Measurements from ENCODE around the gene NOL12.
A peak's percentile ranks its signal among the peaks of the same experiment; 100 is the strongest.
"Not testable (repeated sequence)": the region's sequence is repeated elsewhere in the genome, so short reads cannot be mapped to it uniquely, and the experiment has no call there.

NOL12 gene

DNA sequence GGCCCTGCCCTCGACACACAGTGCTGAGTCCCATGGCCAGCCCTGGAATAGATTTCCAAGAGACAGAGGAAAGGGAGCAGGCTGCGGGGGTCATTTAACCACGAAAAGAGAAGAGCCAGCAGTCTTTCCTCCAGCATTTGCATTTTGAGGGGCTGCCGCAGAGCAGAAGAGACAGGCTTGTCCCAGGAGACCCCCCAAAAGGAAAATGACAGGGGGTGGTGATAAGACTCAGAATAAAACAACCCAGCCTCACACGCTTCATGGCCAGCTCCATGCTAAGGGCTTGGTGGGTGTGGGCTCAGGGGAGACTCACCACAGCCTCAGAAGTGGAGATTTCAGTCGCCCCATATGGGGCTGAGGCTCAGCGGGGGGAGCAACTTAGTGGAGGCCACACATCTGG lies 27.6 kb downstream of the NOL12 start:
- no peak for DNase-seq (ENCODE audit: low read depth)

DNA sequence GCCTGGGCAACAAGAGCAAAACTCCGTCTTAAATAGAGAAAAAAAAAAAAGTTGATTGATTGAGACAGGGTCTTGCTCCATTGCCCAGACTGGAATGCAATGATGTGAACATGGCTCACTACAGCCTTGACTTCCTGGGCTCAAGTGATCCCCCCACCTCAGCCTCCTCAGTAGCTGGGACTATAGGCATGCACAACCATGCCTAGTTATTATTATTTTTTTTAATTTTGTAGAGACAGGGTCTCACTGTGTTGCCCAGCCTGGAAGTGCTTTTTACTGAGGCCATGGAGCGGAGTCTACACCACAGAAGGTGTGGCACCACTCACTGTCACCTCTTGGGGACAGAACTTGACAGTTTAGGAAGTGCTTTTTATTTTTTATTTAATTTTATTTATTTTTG lies 28.5 kb downstream of the NOL12 start:
- no peak for DNase-seq (ENCODE audit: low read depth)

DNA sequence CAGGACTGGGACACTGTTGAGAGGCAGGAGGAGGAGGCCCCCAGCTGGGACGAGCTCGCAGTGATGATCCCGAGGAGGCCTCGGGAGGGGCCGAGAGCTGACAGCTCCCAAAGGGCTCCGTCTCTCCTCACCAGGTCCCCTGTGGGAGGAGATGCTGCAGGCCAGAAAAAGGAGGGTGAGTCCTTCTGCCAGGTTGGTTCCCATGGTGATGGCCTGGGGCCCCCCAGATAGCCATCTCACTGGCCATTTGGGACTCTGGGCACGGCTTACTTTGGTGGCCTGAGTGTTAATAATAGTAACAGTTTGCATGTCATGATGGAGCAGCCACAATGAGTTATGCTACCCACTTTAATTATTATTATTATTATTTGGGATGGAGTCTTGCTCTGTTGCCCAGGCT lies 29.6 kb downstream of the NOL12 start:
- DNase-seq (ENCODE audit: low read depth): no peak

DNA sequence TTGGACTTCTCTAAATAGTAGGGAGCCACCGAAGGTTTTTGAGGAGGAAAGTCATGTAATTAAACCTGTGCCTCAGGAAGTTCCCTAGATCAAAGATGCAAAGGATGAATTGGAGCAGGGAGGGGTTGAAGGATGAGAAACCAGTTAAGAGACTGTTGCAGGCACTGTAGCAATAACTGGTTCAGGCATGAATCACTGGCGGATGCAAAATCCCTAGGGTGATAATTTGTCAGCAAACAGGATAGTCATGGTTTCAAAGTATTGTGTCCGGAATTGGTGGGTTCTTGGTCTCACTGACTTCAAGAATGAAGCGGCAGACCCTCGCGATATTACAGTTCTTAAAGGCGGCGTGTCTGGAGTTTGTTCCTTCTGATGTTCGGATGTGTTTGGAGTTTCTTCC lies 30.6 kb downstream of the NOL12 start:
- DNase-seq (ENCODE audit: low read depth): no peak

DNA sequence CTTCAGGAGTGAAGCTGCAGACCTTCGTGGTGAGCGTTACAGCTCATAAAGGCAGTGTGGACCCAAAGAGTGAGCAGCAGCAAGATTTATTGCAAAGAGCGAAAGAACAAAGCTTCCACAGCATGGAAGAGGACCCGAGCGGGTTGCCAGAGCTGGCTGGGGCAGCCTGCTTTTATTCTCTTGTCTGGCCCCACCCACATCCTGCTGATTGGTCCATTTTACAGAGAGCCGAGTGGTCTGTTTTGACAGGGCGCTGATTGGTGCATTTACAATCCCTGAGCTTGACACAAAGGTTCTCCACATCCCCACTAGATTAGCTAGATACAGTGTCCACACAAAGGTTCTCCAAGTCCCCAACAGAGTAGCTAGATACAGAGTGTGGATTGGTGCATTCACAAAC lies 31.1 kb downstream of the NOL12 start:
- not testable (repeated sequence) for DNase-seq (ENCODE audit: low read depth)

DNA sequence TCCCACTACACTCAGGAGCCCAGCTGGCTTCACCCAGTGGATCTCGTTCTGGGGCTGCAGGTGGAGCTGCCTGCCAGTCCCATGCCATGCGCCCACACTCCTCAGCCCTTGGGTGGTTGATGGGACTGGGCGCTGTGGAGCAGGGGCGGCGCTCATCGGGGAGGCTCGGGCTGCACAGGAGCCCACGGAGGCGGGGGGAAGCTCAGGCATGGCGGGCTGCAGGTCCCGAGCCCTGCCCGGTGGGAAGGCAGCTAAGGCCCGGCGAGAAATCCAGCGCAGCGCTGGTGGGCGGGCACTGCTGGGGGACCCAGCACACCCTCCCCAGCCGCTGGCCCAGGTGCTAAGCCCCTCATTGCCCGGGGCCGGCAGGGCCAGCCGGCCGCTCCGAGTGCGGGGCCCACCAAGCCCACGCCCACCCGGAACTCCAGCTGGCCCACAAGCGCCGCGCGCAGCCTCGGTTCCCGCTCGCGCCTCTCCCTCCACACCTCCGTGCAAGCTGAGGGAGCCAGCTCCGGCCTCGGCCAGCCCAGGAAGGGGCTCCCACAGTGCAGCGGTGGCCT lies 31.7 kb downstream of the NOL12 start:
- DNase-seq (ENCODE audit: low read depth): not testable (repeated sequence)

DNA sequence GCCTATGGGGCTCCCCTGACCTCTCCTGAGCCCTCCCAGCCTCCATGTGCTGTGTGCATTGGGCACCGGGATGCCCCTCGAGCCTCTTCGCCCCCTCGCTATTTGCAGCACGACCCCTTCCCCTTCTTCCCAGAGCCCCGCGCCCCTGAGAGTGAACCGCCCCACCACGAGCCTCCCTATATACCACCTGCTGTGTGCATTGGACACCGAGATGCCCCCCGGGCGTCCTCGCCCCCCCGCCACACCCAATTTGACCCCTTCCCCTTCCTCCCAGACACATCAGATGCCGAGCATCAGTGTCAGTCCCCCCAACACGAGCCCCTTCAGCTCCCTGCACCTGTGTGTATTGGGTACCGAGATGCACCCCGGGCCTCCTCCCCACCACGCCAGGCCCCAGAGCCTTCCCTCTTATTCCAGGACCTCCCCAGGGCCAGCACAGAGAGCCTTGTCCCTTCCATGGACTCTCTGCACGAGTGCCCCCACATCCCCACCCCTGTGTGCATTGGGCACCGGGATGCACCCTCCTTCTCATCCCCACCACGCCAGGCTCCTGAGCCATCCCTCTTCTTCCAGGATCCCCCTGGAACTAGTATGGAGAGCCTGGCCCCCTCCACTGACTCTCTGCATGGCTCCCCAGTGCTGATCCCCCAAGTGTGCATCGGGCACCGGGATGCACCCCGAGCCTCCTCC lies 39.6 kb downstream of the NOL12 start:
- DNase-seq (ENCODE audit: low read depth): no peak

DNA sequence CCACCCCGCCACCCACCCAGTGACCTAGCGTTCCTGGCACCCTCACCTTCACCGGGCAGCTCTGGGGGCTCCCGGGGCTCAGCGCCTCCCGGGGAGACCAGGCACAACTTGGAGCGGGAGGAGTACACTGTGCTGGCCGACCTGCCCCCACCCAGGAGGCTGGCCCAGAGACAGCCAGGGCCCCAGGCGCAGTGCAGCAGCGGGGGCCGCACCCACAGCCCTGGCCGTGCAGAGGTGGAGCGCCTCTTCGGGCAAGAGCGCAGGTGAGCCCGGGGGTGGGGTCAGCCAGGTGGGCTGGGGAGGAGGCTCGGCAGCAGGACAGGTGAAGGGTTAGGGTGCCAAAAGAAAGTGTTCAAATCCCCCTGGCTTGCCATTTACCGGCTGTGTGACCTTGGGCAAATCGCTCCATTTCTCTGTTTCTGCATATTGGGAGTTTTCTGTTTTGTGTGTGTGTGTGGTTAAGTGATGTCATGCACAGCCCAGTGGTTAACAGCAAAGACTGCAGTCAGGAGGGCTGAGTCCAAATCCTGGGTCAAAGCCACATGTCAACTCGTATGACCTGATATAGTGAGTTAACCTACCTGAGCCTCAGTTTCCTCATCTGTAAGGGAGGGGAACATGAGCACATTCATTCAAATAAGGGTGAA lies 40.2 kb downstream of the NOL12 start:
- DNase-seq (ENCODE audit: low read depth): no peak

DNA sequence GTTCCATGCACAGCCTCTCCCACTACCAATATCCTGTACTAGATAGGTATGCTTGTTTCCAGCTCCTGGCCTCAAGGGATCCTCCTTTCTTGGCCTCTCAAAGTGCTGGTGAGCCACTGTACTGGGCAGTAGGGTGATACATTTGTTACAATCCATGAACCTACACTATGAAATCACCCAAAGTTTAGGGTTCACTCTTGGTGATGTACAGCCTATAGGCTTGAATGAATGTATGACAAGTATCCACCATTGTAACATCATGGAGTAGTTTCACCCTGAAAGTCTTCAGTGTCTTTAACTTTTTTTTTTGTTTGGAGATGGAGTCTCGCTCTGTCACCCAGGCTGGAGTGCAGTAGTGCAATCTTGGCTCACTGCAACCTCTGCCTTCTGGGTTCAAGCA lies 42.5 kb downstream of the NOL12 start:
- no peak for DNase-seq (ENCODE audit: low read depth)

DNA sequence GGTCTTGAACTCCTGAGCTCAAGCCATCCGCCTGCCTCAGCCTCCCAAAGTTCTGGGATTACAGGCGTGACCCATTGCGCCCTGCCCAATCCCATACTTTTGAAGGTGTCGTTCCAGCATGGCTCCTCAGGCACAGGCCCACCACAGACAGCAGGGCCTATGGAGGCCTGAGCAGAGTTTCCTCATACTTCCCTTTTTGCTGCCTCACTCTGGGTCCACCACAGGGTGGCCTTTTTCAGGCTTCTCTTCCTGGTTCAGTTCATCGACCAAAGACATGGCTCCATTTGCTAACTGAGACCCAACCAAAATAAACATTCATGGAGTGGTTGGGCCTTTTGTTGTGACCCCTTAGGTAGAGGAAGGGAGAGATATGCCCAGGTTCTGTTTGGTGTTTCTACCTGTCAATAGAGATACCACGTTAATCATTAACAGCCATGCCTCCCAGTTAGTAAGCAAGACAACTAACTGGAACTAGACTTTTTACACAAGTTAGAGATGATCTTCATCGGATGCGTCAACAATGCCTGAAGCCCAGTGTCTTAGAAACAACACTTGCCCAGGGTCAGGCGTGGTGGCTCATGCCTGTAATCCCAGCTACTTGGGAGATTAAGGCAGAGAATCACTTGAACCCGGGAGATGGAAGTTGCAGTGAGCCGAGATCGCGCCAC lies 45.8 kb downstream of the NOL12 start:
- no peak for DNase-seq (ENCODE audit: low read depth)

DNA sequence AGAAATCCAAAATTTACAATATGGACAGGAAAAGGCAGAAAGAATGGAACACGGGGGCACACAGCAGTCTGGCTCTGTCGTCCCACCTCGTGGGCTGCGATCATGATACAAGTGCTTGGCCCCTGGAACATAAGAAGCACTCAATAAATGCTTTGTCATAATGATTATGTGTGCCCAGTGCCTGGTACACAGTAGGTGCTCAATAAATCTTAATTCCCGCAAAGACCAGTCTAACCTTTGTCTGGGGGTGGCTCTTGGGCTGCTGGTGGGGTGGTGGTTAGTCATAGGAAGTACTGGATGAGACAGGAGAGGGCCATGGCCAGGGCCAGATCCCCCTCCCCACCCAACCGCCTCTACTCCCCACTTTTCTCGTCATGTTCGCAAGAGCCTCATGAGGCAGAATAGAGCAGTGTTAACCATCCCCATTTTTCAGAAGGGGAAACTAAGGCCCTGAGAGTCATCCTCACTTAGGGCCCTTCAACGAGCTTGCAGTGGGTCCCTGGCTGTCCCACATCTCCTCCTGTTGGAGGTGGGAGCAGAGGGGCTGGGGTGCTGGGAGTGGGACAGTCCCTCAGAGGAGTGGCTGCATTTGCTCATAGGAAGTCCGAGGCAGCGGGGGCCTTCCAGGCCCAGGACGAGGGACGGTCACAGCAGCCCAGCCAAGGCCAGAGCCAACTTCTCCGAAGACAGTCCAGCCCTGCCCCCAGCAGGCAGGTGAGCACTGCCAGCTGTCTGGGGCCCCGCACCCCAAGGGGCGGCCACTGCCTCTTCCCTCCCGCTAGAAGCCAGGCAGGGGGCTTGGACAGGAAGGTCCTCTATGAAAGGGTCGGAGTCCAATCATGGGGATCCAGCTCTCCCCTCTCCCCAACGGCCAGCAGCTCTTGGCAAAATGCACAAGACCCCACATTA lies 46.8 kb downstream of the NOL12 start:
- DNase-seq (ENCODE audit: low read depth): no peak

DNA sequence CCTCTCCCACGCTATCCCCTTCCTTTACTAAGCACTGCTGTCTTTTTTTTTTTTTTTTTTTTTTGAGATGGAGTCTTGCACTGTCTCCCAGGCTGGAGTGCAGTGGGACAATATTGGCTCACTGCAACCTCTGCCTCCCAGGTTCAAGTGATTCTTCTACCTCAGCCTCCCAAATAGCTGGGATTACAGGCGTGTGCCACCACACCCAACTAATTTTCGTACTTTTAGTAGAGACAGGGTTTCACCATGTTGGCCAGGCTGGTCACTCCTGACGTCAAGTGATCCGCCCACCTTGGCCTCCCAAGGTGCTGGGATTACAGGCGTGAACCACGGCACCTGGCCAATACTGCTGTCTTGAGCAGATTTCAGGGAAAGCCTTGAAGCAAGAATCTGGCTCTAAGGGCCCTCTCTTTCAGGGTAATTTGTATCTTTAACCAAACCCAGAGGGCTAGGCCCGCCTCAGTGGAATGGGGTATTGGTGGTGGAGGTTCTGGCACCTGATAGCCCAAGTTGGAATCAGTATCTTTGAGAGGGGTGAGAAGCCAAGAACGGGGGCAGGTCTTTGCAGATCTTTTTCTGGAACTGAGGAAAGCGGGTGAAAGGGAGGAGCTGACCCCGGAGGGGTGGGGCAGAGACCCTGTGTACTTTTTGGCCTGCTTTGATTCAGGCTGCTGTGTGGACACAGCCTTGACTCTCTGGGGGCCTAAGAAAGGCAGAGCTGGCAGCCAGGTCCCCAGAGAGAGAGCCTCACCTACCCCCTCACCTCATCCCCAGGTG lies 47.7 kb downstream of the NOL12 start:
- no peak for DNase-seq (ENCODE audit: low read depth)

DNA sequence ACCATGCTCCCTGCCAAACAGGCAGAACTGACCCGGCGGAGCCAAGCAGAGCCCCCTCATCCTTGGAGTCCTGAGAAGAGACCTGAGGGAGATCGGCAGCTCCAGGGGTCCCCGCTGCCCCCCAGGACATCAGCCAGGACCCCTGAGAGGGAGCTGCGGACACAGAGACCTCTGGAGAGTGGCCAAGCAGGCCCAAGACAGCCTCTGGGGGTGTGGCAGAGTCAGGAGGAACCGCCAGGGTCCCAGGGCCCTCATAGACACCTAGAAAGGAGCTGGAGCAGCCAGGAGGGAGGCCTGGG lies 48.2 kb downstream of the NOL12 start:
- no peak for DNase-seq (ENCODE audit: low read depth)

DNA sequence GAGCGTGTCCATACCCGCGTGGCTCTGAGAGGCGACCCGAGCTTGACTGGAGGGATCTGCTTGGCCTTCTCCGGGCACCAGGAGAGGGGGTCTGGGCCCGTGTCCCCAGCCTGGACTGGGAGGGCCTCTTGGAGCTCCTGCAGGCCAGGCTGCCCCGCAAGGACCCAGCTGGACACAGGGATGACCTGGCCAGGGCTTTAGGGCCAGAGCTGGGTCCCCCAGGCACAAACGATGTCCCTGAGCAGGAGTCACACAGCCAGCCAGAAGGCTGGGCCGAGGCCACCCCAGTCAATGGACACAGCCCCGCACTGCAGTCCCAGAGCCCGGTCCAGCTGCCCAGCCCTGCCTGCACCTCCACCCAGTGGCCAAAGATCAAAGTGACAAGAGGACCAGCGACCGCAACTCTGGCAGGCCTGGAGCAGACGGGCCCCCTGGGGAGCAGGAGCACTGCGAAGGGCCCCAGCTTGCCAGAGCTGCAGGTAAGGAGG lies 48.9 kb downstream of the NOL12 start:
- DNase-seq (ENCODE audit: low read depth): no peak

DNA sequence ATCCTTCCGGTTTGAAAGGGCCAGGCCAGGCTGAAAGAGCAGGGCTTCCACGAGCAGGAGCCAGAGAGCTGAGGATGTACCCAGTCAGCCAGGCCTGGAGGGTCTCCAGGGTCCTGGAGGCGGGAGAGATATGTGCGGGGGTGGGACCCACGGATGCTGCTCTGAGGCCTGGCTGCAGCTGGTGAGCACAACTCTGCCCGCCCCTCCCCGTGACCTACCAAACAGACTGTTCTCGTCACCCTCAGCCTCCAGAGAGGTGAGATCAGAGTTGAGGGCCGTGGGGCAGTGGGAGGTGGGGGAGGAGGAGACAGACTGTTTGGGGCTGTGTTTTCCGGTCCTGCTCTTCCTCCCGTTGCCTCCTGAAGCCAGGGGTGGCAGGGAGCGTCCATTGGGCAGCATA lies 52.9 kb downstream of the NOL12 start:
- no peak for DNase-seq (ENCODE audit: low read depth)

DNA sequence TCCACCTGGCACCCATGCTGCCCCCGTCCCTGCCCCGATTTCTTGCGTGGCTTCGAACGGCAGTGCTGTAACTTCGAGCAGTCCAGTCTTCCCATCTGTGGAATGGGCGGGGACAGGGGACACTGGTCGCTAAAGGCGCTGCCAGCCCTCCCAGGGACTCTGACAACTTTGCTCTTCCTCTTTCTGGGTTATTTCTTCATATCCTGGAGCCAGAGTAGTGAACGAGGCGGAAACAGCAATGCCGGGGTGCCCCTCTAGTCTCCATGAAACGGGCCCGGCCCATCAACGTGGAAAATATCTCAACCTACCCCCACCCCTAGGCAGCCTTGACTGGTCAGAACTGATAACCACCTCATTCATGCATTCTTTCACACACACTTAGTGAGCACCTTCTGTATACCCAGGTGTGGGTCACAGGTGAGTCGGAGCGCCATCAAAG lies 53.5 kb downstream of the NOL12 start:
- no peak for DNase-seq (ENCODE audit: low read depth)

DNA sequence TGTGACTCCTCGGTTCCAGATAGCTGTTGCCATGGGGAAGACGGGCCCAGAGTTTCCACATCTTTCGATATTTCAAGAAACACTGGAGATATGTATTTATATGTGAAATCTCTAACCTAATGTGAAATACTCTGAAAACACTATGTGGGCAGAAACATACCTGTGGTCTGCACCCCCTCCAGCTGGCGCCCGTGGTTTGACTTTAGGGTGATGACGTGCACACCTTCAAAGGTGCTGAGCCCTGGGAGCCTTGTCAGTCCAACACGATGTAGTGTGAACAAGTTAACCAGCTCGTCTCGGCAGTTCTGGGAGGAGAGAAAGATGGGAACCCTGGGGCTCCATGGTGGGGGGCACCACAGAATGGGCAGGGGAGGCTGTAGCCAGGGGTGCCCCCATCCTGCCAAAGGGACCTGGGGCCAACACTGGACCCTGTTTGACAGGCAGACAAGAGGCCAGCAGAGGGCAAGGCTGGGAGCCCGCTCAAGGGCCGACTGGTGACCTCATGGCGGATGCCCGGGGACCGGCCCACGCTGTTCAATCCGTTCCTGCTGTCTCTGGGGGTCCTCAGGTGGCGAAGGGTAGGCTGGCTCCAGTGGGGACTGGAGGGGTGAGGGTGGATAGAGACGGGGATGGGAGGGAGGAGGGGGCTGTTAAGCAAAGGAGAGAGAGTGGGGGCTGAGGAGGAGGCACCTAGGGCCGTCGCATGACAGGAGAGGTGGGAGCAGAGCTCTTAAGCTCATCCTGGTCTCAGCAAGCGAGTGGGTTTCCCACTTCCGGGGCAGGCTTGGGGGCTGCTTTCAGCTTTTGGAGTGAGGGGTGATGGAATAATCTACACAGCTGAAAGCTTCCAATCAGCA lies 54.5 kb downstream of the NOL12 start:
- DNase-seq (ENCODE audit: low read depth): no peak

DNA sequence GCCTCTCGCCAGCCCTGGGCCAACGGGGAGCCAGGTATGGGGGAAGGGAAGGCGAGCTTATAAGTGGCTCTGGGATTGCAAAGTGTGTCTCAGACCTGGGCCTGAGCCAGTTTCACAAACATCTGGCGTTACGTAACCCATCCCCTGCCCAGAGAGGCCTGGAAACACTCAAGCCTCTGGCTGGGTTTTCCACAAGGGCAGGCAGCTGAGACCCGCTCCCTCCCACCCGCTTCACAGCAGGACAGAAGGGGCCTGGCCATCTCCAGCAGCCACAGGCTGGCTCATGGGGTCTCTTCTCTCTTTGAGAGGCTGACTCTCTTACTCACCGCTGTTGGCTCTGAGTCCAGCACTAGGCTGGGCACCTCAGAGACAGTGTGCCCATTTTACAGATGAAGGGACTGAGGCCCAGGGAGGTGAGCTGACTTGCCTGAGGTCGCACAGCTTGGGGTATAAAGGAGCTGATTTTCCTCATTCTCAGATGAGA lies 55.2 kb downstream of the NOL12 start:
- DNase-seq (ENCODE audit: low read depth): peak; percentile 87

DNA sequence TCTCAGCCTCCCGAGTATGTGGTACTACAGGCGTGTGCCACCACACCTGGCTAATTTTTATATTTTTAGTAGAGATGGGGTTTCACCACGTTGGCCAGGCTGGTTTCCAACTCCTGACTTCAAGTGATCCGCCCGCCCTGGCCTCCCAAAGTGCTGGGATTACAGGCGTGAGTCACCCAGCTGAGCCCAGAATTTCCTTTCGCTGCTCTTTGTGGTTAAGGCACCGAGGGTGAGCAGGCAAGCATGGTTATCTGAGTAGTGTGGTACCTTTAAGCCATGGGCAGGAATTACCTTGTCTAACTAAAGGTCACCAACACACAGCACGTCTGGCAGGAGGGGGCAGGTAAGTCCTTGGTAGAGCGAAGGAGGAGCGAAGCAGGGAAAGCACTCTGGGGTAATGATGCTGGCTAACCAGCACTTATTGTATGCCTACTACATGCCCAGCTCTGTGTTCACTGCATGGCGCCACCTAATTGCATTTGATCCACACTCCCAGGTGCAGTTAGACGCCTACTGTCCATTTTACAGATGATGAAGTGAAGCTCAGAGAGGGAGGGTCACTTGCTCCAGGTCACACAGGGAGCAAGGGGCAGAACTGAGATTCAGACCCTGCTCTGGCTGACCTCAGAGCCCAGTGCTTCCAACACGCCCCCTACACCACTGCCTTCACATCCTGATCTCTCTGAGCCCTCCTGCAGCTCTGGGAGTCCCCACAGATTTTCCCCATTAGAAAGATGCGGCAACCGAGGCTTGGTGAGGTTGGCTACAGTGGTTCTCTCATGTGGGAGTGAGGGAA lies 56.4 kb downstream of the NOL12 start:
- peak; percentile 57 for DNase-seq (ENCODE audit: low read depth)

Data from non-pigmented ciliary epithelial cell (primary cell).